Activated naive CD4-positive, alpha-beta T cell (primary cell): ENCODE results near the gene CD80.

Experiments used
- DNase-seq, 4 experiments: peaks; one replicate each; lab custom pipeline; 2025; lab: John Stamatoyannopoulos, UW

Gene CD80

GRCh38 chr3:119547227-119547626 is 12.2 kb downstream of the CD80 start:
- no peak for DNase-seq

DNA sequence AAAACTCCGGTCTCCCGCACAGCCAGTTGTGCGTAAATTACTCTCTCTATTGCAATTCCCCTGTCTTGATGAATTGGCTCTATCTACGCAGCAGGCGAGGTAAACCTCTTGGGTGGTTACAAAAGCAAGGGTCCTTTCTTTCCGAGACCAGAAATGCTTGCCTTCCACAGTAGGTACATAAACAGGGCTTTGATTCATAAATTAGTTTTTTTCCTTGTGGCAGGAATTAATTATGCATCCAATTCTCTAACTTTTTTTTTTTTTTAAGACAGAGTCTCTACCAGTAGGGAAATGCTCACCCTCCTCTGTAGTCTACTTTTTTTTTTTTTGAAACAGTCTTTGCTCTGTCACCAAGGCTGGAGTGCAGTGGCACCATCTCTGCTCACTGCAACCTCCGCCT is 16.3 kb downstream of the CD80 start:
- DNase-seq: no peak

DNA sequence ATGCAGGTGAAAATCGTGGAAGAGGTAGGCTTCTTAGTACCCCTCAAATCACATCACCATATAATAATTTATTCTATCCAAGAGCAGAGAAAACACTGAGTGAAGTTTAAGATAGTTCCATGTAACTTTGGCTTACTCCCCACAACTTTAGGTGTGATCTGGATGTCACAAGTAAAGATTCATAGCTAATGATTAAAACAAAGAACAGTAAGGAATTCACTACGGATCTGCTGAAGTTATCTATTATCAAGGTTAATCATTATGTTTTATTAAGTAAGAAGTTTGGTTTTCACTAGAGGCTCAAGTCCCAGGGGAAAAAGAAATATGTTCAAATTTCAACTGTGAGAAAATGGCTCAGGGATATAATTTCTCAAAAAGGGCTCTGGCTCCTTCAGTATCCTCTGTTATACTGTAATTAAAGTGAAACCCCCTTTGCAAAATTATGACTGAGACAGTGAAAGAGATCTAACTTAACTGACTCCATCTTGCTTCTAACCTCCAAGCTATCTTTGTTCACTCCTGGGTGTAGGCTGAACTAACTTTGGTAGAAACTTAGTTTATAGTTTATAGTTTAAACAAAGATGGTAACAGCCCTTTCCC is 17.1 kb downstream of the CD80 start:
- no peak for DNase-seq

DNA sequence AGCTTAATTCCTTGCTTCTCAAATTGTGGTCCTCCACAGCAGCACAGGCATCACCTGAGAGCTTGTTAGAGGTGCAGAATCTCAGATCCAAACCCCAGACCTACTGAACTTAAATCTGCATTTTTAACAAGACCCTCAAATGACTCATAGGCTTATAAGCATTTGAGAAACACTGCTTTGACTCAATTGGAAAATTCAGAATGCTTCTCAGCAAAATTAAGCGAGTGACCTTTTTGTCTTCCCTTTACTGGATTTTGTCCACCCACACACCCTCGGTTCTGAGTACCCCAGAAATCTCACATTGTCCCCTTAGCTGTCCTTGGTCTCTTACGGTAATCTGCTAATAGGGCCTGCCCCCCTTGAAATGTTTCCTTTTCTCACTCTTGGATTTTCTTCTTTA is 17.9 kb downstream of the CD80 start:
- DNase-seq: no peak

- DNase-seq: no peak
These were observed 20.6 kb downstream of the CD80 start for GRCh38 chr3:119538772-119539171.

DNA sequence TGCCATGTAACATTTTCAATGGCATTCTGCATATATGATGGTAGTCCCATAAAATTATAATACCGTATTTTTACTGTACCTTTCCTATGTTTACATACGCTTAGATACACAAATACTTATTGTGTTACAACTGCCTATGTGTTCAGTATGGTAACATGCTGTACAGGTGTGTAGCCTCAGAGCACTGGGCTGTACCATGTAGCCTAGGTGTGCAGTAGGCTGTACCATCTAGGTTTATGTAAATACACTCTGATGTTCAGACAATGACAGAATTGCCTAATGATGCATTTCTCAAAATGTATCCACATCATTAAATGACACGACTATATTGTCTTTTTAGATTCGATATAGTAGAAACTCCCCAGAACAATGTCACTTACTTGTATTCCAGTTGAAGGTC is 22.7 kb downstream of the CD80 start:
- DNase-seq: no peak

DNA sequence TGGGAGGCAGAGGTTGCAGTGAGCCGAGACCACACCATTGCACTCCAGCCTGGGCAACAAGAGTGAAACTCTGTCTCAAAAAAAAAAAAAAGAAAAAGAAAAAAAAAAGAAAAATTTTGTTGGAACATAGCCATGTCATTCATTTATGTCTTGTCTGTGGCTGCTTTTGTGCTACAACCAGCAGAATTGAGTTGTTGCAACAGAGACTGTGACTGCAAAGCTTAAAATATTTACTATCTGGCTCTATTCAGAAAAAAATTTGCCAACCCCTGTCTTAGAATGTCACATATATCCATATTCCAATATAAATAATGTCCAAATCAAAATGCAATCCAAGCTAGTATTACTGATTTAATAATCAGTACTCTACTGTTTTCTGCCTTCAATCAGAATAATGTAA is 25.1 kb downstream of the CD80 start:
- DNase-seq: no peak

GRCh38 chr3:119531151-119531550 is 28.3 kb downstream of the CD80 start:
- DNase-seq: no peak

DNA sequence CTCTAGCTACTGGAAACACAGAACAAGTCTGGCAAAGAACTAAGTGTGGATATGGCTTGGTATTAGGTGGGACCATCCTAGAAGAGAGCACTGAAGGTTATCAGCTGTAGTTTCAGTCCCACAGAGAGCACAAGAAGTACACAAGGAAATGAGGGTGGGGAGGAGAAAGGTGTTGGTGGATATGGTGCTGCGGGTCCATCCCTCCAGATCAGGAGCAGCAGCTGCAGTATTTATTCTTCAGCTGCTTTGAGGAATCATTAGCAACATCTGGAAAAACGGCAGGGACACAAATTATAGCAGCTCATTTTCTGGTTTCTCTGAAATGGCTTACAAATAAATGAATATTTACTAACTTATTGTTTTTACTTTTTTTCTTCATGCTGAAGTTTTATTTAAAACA is 29.0 kb downstream of the CD80 start:
- DNase-seq: no peak

GRCh38 chr3:119529883-119530282 is 29.5 kb downstream of the CD80 start:
- DNase-seq: no peak

DNA sequence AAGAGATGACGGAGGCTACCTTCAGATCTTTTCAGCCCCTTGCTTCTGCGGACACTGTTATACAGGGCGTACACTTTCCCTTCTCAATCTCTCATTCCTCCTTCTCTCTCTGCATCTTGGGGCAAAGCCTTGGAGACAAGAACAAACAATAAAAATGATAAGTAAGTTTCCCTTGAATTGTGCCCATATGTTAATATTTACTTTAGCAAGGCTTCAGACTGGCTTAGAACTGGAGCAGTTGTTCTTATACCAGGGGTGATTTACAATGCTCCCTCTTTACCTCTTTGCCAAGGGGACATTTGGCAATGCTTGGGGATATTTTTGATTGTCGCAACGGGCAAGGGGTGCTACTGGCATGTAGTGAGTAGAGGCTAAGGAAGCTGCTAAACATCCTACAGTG is 31.7 kb downstream of the CD80 start:
- DNase-seq: no peak

GRCh38 chr3:119524931-119525662 is 34.3 kb downstream of the CD80 start:
- DNase-seq: no peak

DNA sequence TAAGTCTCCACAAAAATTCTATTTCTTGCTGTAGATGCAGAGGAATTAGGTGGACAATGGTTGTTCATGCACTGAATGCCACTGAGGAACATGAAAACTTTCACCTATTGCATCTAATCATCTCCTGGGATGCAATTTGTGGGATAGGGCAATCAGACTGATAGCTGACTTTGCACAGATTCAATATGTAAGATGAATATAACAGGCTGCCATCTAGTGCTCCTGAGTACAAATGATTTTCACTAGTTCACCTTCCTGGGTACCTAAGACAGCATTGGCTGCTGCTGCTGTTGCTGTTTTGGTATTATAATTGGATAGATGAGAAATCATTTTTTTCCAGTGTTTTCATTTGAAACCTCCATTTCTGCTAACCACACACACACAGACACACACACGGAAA is 41.4 kb downstream of the CD80 start:
- no peak for DNase-seq

- no peak for DNase-seq
These were observed 42.3 kb downstream of the CD80 start for GRCh38 chr3:119517112-119517511.

- no peak for DNase-seq
These were observed 44.8 kb downstream of the CD80 start for GRCh38 chr3:119514637-119515036.

- no peak for DNase-seq
These were observed 48.7 kb downstream of the CD80 start for GRCh38 chr3:119510690-119511089.

DNA sequence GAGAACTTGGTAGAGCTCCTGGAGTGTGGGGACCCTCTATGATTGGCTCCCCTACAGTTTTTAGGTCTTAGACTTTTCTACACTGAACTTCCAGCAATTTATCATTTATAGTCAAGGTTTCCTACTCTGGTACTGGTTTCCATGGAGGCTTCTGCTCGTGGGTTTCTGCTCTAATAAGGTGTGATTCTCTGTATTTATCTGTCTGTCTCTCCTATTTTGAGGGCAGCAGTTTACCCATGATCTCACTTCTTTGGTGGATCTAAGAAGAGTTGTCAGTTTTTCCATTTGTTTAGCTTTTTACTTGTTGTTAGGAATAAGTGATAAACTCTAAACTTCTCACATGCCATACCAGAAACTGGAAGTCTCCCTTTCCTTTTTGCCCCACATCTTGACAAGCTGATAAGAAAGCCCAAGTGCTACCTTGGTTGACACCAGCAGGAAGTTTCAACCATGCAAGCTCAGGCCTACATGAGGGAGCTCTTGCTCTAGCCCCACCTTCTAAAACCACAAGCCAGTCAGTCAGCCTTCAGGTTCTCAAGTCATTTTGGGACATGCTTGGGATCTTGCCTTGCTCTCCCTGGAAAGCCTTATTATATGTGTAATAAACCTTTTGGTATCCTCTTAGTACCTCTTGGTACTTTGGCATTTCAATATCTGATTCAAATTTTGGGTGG is 51.1 kb downstream of the CD80 start:
- DNase-seq: no peak

DNA sequence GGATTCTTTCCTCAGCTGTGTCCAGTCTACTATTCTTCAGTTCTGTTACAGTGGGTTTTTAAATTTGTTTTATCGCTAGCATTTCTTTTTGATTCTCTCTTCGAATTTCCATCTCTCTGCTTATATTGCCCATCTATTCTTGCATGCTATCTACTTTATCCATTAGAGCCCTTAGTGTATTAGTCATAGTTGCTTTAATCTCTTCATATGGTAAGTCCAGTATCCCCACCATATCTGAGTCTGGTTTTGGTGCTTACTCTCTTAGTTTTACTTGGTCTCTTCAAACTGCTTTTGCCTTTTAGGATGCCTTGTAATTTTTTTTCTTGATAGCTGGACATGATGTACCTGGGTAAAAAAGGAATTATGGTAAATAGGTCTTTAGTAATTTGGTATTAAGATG is 52.0 kb downstream of the CD80 start:
- no peak for DNase-seq

- no peak for DNase-seq
These were observed 52.8 kb downstream of the CD80 start for GRCh38 chr3:119506631-119507030.

DNA sequence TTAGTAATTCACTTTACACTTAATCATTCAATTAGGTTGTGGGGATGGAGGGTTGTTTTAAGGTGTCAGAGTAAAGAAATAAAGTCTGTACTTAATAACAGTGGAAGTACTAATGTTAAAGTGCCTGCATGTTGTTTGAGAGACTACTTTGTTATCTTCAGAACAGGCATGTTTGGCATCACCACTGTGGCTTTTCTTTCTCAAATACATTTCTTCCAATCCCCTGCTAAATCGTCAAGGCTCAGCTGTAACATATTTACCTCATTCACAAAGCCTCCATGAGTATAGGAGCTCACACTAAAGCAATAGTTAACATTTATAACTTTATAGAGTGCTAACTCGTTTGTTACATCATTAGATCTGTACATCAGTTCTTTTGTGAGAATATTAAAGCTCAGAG is 58.5 kb downstream of the CD80 start:
- DNase-seq: no peak

- no peak for DNase-seq
These were observed 59.1 kb downstream of the CD80 start for GRCh38 chr3:119500265-119500664.

DNA sequence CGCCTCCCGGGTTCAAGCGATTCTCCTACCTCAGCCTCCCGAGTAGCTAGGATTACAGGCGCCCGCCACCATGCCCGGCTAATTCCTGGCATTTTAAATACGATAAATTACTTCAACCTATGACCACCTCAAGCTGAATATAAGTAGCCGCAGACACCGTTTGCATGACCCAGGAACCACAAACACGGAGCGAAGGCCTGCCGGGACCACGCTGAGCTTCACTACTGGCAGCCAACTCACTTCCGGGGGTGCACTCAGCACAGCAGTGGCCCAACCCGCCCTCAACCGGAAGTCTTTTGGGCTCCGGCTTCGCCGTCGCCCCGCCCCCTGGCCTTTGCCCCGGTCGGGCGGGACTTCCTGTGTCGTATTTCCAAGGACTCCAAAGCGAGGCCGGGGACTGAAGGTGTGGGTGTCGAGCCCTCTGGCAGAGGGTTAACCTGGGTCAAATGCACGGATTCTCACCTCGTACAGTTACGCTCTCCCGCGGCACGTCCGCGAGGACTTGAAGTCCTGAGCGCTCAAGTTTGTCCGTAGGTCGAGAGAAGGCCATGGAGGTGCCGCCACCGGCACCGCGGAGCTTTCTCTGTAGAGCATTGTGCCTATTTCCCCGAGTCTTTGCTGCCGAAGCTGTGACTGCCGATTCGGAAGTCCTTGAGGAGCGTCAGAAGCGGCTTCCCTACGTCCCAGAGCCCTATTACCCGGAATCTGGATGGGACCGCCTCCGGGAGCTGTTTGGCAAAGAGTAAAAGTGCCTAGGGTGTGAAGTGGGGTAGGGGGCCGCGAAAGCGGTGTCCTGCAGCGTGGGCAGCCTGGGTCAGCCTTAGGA is 61.0 kb downstream of the CD80 start, which contains the start of gene TIMMDC1:
Gene TIMMDC1, plus strand, starts transcription at position 362 of the 826 bp plus-strand sequence. Its CDS starts 187 bp downstream, at position 549.
- DNase-seq: peak; percentile 91 to 97 (median 93)

DNA sequence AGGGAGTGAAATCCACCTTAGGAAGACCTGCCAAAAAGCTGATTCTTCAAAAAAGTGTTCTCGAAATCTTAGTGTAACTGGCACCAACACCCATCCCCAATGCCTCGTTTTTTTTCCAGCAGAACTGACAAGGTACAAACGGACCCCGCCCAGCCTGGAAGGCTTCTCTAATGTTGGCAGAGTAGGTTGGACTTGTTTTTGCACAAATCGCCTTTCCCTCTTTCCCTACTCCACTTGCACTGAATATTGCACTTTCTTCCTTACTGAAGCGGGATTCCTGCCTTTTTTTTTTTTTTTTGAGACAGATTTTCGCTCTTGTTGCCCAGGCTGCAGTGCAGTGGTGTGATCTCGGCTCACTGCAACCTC is 61.6 kb downstream of the CD80 start:
- DNase-seq: no peak
